Smooth muscle cell of the coronary artery (primary cell): ENCODE results near the gene HDAC10. TPM values are rescaled to one million over a fixed set of nuclear protein-coding genes. Genes with fewer than 3 reads are reported as not detected.

Experiments used
- total RNA-seq: library from RNA; depleted of rRNA; stranded (reverse); fragments of >200 nt; gene quantifications from 2 replicates; pipeline ENCODE4 v1.2.3, GENCODE V29; 2014; ENCODE audit warnings: low replicate concordance

The HDAC10 gene
- 11.8 and 30.0 TPM in 2 replicates for total RNA-seq

GRCh38 chr22:50250555-50251476 lies at the start of gene HDAC10:
Gene HDAC10 (minus strand): TSS chr22:50251265. CDS start chr22:50251032, 233 bp downstream.

GRCh38 chr22:50269970-50270665 lies 19.1 kb upstream of the HDAC10 start, which contains the start of gene MAPK11:
Gene MAPK11 (minus strand): TSS chr22:50270380. CDS start chr22:50270292, 88 bp downstream.

GRCh38 chr22:50261615-50262459 lies 10.8 kb upstream of the HDAC10 start, which contains the start of gene MAPK12:
Gene MAPK12 (minus strand): TSS chr22:50261683. CDS start chr22:50261509, 174 bp downstream.

GRCh38 chr22:50244420-50245213 lies 6.4 kb downstream of the HDAC10 start, which contains the start of gene TUBGCP6:
Gene TUBGCP6 (minus strand): TSS chr22:50245023. CDS start chr22:50244459, 564 bp downstream.

GRCh38 chr22:50200461-50201190 lies 50.4 kb downstream of the HDAC10 start, which contains the start of gene SELENOO:
Gene SELENOO (plus strand): TSS chr22:50201011. CDS start chr22:50201037, 26 bp downstream.

Other genes starting within 250 kb of the HDAC10 start
- not detected in 2 replicates for gene IL17REL, start 238.5 kb downstream of the HDAC10 start, total RNA-seq
- gene TTLL8, start 193.0 kb downstream of the HDAC10 start, total RNA-seq, result not detected in 2 replicates
- gene MLC1, start 165.8 kb downstream of the HDAC10 start, total RNA-seq, result under 0.01 and 1.9 TPM in 2 replicates
- gene MOV10L1, start 161.3 kb downstream of the HDAC10 start, total RNA-seq, result 0.23 and 16.9 TPM in 2 replicates
- 0.35 and 0.98 TPM in 2 replicates for gene PANX2, start 80.5 kb downstream of the HDAC10 start, total RNA-seq
- 20.2 and 25.0 TPM in 2 replicates for gene TRABD, start 65.4 kb downstream of the HDAC10 start, total RNA-seq
- gene SELENOO, start 50.3 kb downstream of the HDAC10 start, total RNA-seq, result 20.4 and 24.7 TPM in 2 replicates
- gene TUBGCP6, start 6.2 kb downstream of the HDAC10 start, total RNA-seq, result 18.7 and 34.5 TPM in 2 replicates
- 20.9 and 39.5 TPM in 2 replicates for gene MAPK12, start 10.4 kb upstream of the HDAC10 start, total RNA-seq
- 4.1 and 4.3 TPM in 2 replicates for gene MAPK11, start 19.1 kb upstream of the HDAC10 start, total RNA-seq
- 133 and 226 TPM in 2 replicates for gene PLXNB2, start 56.4 kb upstream of the HDAC10 start, total RNA-seq
- 1.1 and 1.3 TPM in 2 replicates for gene DENND6B, start 75.7 kb upstream of the HDAC10 start, total RNA-seq
- gene PPP6R2, start 92.1 kb upstream of the HDAC10 start, total RNA-seq, result 42.1 and 74.9 TPM in 2 replicates
- 50.8 and 109 TPM in 2 replicates for gene SBF1, start 223.8 kb upstream of the HDAC10 start, total RNA-seq
- gene ADM2, start 230.3 kb upstream of the HDAC10 start, total RNA-seq, result 1.2 and 1.6 TPM in 2 replicates
- gene MIOX, start 235.6 kb upstream of the HDAC10 start, total RNA-seq, result not detected in 2 replicates